IPS-18c (cell line): ENCODE results near the gene NISCH.

Experiments used
- H3K4me3 ChIP-seq: 2 replicates; pipeline ENCODE4 v1.7.0; 2013; ENCODE audit warnings: low read depth, mild to moderate bottlenecking, low read length, moderate library complexity; ENCODE audit not compliant: insufficient read depth
- H3K9me3 ChIP-seq: one replicate; pipeline ENCODE4 v1.6.1; 2013; ENCODE audit warnings: mild to moderate bottlenecking, low read length, moderate library complexity; ENCODE audit not compliant: control insufficient read depth, insufficient read depth

Gene NISCH

DNA sequence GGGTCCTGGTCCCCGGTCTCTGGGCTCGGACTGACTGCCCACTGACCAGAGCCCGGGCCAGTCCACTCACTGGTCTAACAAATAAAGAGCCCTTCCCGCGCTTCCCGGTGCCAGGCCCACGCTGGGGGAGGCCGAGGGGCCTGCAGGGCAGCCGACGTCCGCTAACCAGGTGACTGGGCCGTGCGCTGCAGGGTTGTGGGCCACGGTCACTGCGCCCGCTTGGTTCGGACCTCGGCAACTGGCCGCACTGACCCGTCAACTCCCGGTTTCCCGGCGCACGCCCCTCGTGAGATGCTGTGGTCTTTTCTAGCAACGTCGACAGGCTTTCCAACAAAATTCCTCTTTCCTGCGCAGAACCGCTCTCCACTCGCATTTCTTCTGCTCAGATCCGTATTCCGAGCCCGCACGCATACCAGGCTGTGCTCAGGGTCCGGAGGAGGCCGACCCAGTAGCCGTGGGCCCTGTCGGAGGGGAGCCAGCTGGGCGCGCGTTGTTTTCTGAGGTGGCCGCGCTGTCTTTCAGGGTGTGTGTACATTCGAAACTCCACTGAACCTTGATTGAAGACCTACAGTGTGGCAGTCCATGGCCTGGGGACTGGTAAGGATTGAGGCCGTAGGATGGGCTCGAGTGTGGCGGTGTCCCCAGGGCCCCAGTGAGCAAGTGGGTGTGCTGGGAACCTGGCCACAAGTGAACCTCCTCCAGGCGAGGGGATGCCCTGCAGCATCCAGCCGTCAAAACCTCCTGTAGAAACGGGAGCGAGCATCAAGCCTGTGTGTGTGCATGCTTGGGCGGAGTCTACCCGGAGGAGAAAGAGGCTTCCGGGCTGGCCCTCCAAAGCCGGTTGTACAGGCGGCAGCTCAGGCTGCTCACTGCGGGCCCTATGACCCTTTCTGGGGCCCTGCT, 79.1 kb downstream of the NISCH start:
- no peaks in the 10 kb centered on the region for H3K9me3 ChIP-seq
- peak overlapping the region; percentile 76 for H3K4me3 ChIP-seq

DNA sequence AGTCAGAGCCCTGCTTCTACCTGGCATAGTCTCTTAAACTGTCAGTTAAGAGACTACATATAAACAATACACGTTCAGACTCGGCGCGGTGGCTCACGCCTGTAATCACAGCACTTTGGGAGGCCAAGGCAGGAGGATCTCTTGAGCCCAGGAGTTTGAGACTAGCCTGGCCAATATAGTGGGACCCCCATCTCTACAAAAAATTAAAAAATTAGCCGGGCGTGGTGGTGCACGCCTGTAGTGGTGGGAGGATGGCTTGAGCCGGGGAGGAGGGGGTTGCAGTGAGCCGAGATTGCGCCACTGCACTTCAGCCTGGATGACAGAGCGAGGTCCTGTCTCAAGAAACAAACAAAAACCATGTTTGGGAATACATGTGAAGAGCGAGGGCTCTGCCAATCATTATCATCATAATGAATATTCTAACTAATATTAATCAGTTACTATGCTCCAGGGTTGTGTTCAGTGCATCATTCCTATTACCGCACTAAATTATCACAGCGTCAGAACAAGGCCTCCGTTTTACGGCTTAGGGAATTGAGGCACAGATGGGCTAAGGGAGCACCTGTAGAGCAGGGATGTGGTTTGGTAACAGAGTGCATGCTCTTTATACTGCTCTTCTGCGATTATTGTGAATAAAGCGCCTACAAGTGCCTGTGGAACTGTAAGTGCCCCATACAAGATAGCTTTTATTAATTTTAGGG, 80.2 kb downstream of the NISCH start:
- Histone ChIP-seq H3K4me3 (no peak overlapping the region; the same call in 1 of the 2 replicates), H3K9me3 (no peaks in the 10 kb centered on the region)

DNA sequence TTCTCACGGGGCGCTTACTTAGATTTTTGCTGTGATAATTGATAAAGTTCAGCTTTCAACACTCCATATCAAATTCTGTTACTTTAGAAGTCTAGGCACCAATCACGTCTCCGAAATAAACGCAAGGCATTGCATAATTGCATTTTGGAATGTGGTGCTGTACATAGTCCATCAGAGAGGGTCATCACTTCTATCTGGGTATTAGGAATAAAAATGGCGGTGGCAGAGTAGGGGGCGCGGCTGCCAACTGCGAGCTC, 80.6 kb downstream of the NISCH start:
- Histone ChIP-seq H3K4me3 (no peak overlapping the region; the same call in 1 of the 2 replicates), H3K9me3 (no peaks in the 10 kb centered on the region)

DNA sequence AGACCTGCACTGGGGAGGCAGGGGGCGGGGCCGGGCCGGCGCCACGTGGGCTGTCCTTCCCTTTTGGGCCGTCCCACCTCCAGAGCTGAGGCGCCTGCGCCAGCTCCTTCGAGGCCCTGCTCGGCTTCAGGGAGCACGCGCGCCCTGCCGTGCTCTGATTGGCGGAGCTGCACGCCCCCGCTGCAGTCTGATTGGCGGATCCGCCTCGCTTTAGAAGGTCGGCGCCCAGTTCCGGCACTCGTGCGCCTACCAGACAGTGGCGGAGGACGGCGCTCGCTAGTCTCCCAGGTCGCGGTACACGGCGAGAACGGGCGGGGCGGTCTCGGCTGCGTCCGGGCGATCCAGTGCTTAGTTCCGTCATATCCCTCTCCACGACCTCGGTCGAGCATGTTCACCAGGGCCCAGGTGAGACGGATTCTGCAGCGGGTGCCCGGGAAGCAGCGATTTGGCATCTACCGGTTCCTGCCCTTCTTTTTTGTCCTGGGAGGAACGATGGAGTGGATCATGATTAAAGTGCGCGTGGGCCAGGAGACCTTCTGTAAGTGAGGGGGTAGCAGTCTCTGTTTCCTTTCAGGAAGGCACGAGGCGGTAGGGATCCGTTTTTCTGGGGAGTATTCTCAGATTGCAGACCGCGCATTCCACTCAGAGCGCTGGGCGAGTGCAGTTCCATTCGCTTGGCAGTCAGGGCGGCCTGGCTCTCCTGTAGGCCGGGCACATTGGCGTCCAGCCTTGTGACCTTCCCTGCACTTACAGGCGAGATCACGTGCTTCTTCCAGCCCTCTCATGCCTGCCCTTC, 81.2 kb downstream of the NISCH start, which contains the start of gene UQCC5:
Gene UQCC5 (plus strand): TSS at position 237 of the 796 bp plus-strand sequence. CDS start 151 bp downstream, at position 388.
- peak within 1 kb of the TSS; percentile 92 for H3K4me3 ChIP-seq
- H3K9me3 ChIP-seq, result no peaks in the 10 kb centered on the region

GRCh38 chr3:52537165-52537620, 81.8 kb downstream of the NISCH start:
- peak overlapping the region; percentile 92 for H3K4me3 ChIP-seq
- no peaks in the 10 kb centered on the region for H3K9me3 ChIP-seq

DNA sequence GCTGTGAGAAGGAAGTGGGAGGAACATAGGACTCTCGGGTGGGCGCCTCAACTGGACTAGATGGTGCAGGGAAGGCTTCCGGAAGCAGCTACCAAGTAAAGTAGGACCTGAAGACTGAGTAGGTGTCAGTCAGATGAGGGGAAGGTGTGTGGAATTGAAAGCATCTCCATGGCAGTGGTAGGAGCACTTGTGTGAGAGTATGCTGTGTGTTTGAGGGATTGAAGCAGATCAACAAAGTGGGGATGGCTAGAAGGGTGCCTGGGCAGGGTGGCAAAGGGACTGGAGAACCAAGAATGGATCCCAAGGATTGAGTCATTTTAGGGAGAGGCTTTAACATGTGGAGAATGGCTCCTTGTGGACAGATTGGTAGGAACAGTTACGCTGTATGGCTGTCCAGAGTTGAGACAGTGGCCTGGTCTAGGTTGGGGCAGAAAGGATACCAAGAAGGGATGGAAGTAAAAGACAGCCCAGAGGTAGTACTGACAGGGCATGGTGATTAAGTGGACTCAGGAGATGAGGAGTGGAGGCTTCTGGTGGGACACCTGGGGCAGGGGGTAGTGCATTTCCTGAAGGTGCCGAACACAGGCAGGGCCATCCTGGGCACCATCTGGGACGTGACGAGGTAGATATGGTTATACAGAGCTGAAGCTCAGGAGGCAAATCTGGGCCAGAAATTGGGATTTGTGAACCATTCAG, 82.5 kb downstream of the NISCH start:
- no peaks in the 10 kb centered on the region for H3K9me3 ChIP-seq
- peak overlapping the region; percentile 92 for H3K4me3 ChIP-seq

GRCh38 chr3:52539010-52539653, 83.7 kb downstream of the NISCH start:
- Histone ChIP-seq H3K4me3 (no peak overlapping the region), H3K9me3 (no peaks in the 10 kb centered on the region)

- H3K9me3 ChIP-seq, result no peaks in the 10 kb centered on the region
- H3K4me3 ChIP-seq, result no peak overlapping the region
Observed at GRCh38 chr3:52541050-52541449, 85.6 kb downstream of the NISCH start.
